Keratinocyte (primary cell): ENCODE results near the gene HIC2.

ENCODE experiments used
- EZH2 ChIP-seq: IDR thresholded peaks from one replicate; pipeline ENCODE4 v1.6.1; 2012; ENCODE audit warnings: inconsistent platforms, mild to moderate bottlenecking, low read length, moderate library complexity
- TF ChIP-seq, protein P1 (sequence below), 3 experiments: IDR thresholded peaks in 1 of 3; conservative IDR thresholded peaks in 1 of 3; optimal IDR thresholded peaks in 1 of 3; 2 replicates in 2 of 3; 3 replicates in 1 of 3; pipeline versions ENCODE3 to v1.5.1; 2011; ENCODE audit warnings: low read length in 3 of 3, mild to moderate bottlenecking in 3 of 3, moderate library complexity in 2 of 3, control low read depth in 1 of 3, inconsistent platforms in 1 of 3; ENCODE audit not compliant: insufficient read depth in 2 of 3; ENCODE audit errors: extremely low read depth in 1 of 3

GRCh38 chr22:21447694-21448402 lies 30.7 kb downstream of the HIC2 start:
- TF ChIP-seq, protein P1, sequence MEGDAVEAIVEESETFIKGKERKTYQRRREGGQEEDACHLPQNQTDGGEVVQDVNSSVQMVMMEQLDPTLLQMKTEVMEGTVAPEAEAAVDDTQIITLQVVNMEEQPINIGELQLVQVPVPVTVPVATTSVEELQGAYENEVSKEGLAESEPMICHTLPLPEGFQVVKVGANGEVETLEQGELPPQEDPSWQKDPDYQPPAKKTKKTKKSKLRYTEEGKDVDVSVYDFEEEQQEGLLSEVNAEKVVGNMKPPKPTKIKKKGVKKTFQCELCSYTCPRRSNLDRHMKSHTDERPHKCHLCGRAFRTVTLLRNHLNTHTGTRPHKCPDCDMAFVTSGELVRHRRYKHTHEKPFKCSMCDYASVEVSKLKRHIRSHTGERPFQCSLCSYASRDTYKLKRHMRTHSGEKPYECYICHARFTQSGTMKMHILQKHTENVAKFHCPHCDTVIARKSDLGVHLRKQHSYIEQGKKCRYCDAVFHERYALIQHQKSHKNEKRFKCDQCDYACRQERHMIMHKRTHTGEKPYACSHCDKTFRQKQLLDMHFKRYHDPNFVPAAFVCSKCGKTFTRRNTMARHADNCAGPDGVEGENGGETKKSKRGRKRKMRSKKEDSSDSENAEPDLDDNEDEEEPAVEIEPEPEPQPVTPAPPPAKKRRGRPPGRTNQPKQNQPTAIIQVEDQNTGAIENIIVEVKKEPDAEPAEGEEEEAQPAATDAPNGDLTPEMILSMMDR (optimal IDR thresholded peaks at IDR 0.05 in 1 of 3, IDR thresholded peaks at IDR 0.05 in 1 of 3, conservative IDR thresholded peaks at IDR 0.05 in 1 of 3; ENCODE audit: extremely low read depth in 1 of 3, insufficient read depth in 2 of 3, low read length in 3 of 3) = peak; percentile 11 to 54 (median 21)
- TF ChIP-seq EZH2 = no peak
